ENCODE results near the gene SRMS. TPM values are rescaled to one million over a fixed set of nuclear protein-coding genes. Genes with fewer than 3 reads are reported as not detected.

Gene SRMS
- total RNA-seq, 2 experiments from 2014 or later, result 0.42 TPM; not detected in 1

GRCh38 chr20:63587776-63588591, 40.4 kb upstream of the SRMS start:
- intact Hi-C loops (cut with micrococcal nuclease; ENCODE audit: unreplicated experiment), result no loop called here
- no peaks in the 10 kb centered on the region for H3K79me2 ChIP-seq (ENCODE audit: insufficient read depth, low read depth, low read length)
- POLR2A ChIA-PET, result no interaction called here
- no peak for DNase-seq (ENCODE audit: low spot score)
- no peak for TF ChIP-seq CTCF (conservative IDR thresholded peaks at IDR 0.05; ENCODE audit: low read length)
- TF ChIP-seq EZH2phosphoT487 (IDR thresholded peaks at IDR 0.05; ENCODE audit: borderline replicate concordance, low read depth, low read length), result no peak
- H2AFZ ChIP-seq (ENCODE audit: low read length), result no peak overlapping the region
- BruUV-seq (replicated peaks), result TSS peak; percentile 81
- H4K20me1 ChIP-seq (ENCODE audit: insufficient read depth, low read length), result no peaks in the 10 kb centered on the region
- H3K9me2 ChIP-seq (ENCODE audit: insufficient read depth, low read length), result no peaks in the 10 kb centered on the region
- H3K9me3 ChIP-seq (ENCODE audit: low read length), result no peaks in the 10 kb centered on the region
- no peak overlapping the region for H3K4me2 ChIP-seq (ENCODE audit: low read length)
- CTCF ChIA-PET (ENCODE audit: unreplicated experiment), result no interaction called here
- H3K4me1 ChIP-seq (ENCODE audit: insufficient read depth, low read length, poor library complexity, severe bottlenecking), result no peaks in the 10 kb centered on the region
- H3K4me3 ChIP-seq (ENCODE audit: low read depth, low read length, poor library complexity, severe bottlenecking), result no peak overlapping the region
- H3K27ac ChIP-seq (ENCODE audit: low read depth, low read length, poor library complexity, severe bottlenecking), result no peak overlapping the region
- peaks cover 24% of the 10 kb centered on the region; the same call in 1 of the 2 replicates for H3K36me3 ChIP-seq (ENCODE audit: insufficient read depth, low read length)

DNA sequence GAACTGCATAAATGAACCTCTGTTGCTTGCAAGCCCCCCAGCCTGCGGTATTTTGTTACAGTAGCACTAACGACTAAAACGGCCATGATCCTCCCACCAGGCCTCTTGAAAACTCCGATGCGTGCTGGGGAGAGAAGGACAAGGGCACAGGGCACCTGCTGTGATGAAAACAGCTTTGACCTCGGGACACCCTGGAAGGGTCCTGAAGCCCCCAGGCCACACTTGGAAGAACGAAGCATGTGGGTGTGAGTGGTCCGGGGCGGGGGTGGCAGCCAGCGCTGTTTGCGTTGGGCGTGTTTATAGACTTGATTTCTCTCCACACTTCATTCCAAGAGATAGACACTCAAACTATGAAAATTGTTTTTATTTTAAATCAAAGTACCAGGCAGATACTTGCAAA, 39.7 kb upstream of the SRMS start:
- no peak for TF ChIP-seq CTCF (conservative IDR thresholded peaks at IDR 0.05; ENCODE audit: low read length)
- TF ChIP-seq EZH2phosphoT487 (IDR thresholded peaks at IDR 0.05; ENCODE audit: borderline replicate concordance, low read depth, low read length), result no peak
- intact Hi-C loops (cut with micrococcal nuclease; ENCODE audit: unreplicated experiment), result no loop called here
- Histone ChIP-seq H2AFZ (ENCODE audit: low read length) (no peak overlapping the region), H4K20me1 (ENCODE audit: insufficient read depth, low read length) (no peaks in the 10 kb centered on the region), H3K9me2 (ENCODE audit: insufficient read depth, low read length) (no peaks in the 10 kb centered on the region), H3K4me2 (ENCODE audit: low read length) (no peak overlapping the region), H3K79me2 (ENCODE audit: insufficient read depth, low read depth, low read length) (no peaks in the 10 kb centered on the region), H3K9me3 (ENCODE audit: low read length) (no peaks in the 10 kb centered on the region), H3K4me1 (ENCODE audit: insufficient read depth, low read length, poor library complexity, severe bottlenecking) (no peaks in the 10 kb centered on the region), H3K36me3 (ENCODE audit: insufficient read depth, low read length) (peaks cover 22% of the 10 kb centered on the region; the same call in 1 of the 2 replicates), H3K27ac (ENCODE audit: low read depth, low read length, poor library complexity, severe bottlenecking) (no peak overlapping the region), H3K4me3 (ENCODE audit: low read depth, low read length, poor library complexity, severe bottlenecking) (no peak overlapping the region)
- no TSS peak for BruUV-seq (replicated peaks)
- ChIA-PET POLR2A (no interaction called here), CTCF (ENCODE audit: unreplicated experiment) (no interaction called here)
- no peak for DNase-seq (ENCODE audit: low spot score)

DNA sequence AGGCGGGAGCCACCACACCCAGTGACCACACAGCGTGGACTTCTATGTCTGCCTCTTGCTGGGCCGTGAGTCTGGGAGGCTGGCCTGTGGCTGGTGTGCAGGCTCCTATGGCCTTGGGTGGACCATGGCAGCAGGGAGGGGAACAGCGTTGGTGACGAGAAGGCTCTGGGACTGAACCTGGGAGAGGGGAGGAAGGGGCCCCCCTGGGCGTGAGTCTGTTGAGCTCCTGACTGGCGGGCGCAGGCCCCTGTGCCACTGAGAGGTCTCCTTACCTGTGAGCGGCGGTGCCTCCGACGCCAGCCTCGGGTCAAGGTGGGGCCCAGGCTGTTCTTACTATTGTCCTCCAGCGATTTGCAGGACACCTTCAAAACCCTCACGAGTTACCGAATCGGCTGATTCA, 39.2 kb upstream of the SRMS start:
- CTCF ChIA-PET (ENCODE audit: unreplicated experiment), result no interaction called here
- Histone ChIP-seq H3K9me3 (ENCODE audit: low read length) (no peaks in the 10 kb centered on the region), H3K9me2 (ENCODE audit: insufficient read depth, low read length) (no peaks in the 10 kb centered on the region), H3K4me3 (ENCODE audit: low read depth, low read length, poor library complexity, severe bottlenecking) (no peak overlapping the region), H3K4me2 (ENCODE audit: low read length) (no peak overlapping the region), H3K4me1 (ENCODE audit: insufficient read depth, low read length, poor library complexity, severe bottlenecking) (no peaks in the 10 kb centered on the region), H3K27ac (ENCODE audit: low read depth, low read length, poor library complexity, severe bottlenecking) (no peak overlapping the region), H2AFZ (ENCODE audit: low read length) (no peak overlapping the region), H3K79me2 (ENCODE audit: insufficient read depth, low read depth, low read length) (no peaks in the 10 kb centered on the region), H3K36me3 (ENCODE audit: insufficient read depth, low read length) (peaks cover 18% of the 10 kb centered on the region; the same call in 1 of the 2 replicates), H4K20me1 (ENCODE audit: insufficient read depth, low read length) (no peaks in the 10 kb centered on the region)
- DNase-seq (ENCODE audit: low spot score), result no peak
- no TSS peak for BruUV-seq (replicated peaks)
- POLR2A ChIA-PET, result no interaction called here
- no peak for TF ChIP-seq CTCF (conservative IDR thresholded peaks at IDR 0.05; ENCODE audit: low read length)
- TF ChIP-seq EZH2phosphoT487 (IDR thresholded peaks at IDR 0.05; ENCODE audit: borderline replicate concordance, low read depth, low read length), result no peak
- intact Hi-C loops (cut with micrococcal nuclease; ENCODE audit: unreplicated experiment), result no loop called here

All from OCI-LY7 (cell line).